ENCODE results near the gene NDUFB6.

The NDUFB6 gene

DNA sequence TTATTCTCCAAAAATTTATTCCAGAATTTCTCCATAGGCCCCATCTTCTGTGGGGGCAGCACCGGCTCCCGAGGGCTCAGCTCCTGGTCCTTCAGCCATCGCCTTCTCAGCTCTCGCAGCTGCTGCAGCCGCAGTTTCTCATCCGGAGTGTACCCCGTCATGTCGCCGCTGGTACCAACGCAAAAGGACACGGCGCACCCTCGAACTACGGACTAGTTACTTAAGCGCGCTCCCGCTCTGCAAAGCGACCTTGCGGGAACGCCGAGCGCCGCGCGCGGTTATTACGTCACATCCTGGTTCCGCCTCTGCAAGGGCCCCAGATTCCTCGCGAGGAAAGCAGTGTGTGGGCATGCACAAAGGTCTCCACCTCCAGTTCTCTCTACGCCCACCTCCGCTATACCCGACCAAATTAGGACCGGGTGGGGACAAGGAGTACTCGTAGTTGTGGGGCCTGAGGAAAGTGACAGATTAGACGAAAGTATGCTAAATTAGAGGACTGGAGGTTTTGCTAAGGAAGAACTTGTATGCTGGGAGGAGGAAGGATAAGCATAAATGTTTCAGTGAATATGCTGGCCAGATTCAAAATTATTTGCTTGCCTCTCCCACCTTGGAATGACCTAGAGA, at the start of gene NDUFB6:
TSS of gene NDUFB6 (minus strand) at position 260 of the 624 bp plus-strand sequence. CDS start at position 161, 99 bp downstream.
- ATAC-seq = peak; percentile 96
- no peak for TF ChIP-seq GLIS3 (CRISPR knock-in tag; IDR thresholded peaks at IDR 0.05)
- TF ChIP-seq, protein P1, sequence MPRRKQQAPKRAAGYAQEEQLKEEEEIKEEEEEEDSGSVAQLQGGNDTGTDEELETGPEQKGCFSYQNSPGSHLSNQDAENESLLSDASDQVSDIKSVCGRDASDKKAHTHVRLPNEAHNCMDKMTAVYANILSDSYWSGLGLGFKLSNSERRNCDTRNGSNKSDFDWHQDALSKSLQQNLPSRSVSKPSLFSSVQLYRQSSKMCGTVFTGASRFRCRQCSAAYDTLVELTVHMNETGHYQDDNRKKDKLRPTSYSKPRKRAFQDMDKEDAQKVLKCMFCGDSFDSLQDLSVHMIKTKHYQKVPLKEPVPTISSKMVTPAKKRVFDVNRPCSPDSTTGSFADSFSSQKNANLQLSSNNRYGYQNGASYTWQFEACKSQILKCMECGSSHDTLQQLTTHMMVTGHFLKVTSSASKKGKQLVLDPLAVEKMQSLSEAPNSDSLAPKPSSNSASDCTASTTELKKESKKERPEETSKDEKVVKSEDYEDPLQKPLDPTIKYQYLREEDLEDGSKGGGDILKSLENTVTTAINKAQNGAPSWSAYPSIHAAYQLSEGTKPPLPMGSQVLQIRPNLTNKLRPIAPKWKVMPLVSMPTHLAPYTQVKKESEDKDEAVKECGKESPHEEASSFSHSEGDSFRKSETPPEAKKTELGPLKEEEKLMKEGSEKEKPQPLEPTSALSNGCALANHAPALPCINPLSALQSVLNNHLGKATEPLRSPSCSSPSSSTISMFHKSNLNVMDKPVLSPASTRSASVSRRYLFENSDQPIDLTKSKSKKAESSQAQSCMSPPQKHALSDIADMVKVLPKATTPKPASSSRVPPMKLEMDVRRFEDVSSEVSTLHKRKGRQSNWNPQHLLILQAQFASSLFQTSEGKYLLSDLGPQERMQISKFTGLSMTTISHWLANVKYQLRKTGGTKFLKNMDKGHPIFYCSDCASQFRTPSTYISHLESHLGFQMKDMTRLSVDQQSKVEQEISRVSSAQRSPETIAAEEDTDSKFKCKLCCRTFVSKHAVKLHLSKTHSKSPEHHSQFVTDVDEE (CRISPR knock-in tag; IDR thresholded peaks at IDR 0.05) = no peak
- no peak for TF ChIP-seq ZC3H10 (CRISPR knock-in tag; IDR thresholded peaks at IDR 0.05)
- no peak for TF ChIP-seq PPARA (CRISPR knock-in tag; IDR thresholded peaks at IDR 0.05; ENCODE audit: borderline replicate concordance)
- TF ChIP-seq ISL1 (CRISPR knock-in tag; IDR thresholded peaks at IDR 0.05) = no peak
- TF ChIP-seq ESRRG (CRISPR knock-in tag; IDR thresholded peaks at IDR 0.05) = no peak
- TF ChIP-seq ZNF565 (CRISPR knock-in tag; conservative IDR thresholded peaks at IDR 0.05; ENCODE audit: low read depth) = no peak
- TF ChIP-seq ZFP3 (CRISPR knock-in tag; IDR thresholded peaks at IDR 0.05) = no peak
- no peak for TF ChIP-seq ARNTL (CRISPR knock-in tag; IDR thresholded peaks at IDR 0.05; ENCODE audit: borderline replicate concordance, low read depth)
- TF ChIP-seq OSR1 (CRISPR knock-in tag; IDR thresholded peaks at IDR 0.05) = no peak

DNA sequence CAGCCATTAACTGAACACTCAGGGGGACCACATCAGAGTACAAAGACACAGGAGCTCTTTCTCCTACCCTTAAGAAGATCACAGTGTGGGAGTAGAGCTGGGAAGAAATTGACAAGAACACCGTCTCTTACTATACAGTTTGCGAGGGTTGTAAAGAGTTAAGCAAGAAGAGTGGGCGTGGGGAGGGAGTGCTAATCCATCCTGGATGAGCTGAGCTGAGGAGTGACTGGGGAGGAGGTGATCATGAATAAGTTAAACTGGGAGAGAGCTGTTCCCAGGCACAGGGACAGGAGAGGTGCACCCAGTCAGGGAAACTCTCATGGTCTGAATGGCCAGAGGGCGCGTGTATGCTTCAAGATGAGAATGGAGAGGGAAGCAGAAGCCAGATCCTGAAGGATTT, 45.3 kb upstream of the NDUFB6 start:
- ATAC-seq = no peak
- TF ChIP-seq OSR1 (CRISPR knock-in tag; IDR thresholded peaks at IDR 0.05) (no peak), ZNF565 (CRISPR knock-in tag; conservative IDR thresholded peaks at IDR 0.05; ENCODE audit: low read depth) (no peak), PPARA (CRISPR knock-in tag; IDR thresholded peaks at IDR 0.05; ENCODE audit: borderline replicate concordance) (no peak), CREB5 (CRISPR knock-in tag; IDR thresholded peaks at IDR 0.05; ENCODE audit: low read depth) (no peak), ZFP30 (CRISPR knock-in tag; IDR thresholded peaks at IDR 0.05) (no peak), ISL1 (CRISPR knock-in tag; IDR thresholded peaks at IDR 0.05) (no peak)
- TF ChIP-seq, protein P2, sequence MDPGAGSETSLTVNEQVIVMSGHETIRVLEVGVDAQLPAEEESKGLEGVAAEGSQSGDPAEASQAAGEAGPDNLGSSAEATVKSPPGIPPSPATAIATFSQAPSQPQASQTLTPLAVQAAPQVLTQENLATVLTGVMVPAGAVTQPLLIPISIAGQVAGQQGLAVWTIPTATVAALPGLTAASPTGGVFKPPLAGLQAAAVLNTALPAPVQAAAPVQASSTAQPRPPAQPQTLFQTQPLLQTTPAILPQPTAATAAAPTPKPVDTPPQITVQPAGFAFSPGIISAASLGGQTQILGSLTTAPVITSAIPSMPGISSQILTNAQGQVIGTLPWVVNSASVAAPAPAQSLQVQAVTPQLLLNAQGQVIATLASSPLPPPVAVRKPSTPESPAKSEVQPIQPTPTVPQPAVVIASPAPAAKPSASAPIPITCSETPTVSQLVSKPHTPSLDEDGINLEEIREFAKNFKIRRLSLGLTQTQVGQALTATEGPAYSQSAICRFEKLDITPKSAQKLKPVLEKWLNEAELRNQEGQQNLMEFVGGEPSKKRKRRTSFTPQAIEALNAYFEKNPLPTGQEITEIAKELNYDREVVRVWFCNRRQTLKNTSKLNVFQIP (CRISPR knock-in tag; IDR thresholded peaks at IDR 0.05; ENCODE audit: borderline replicate concordance, low read depth) = no peak
- TF ChIP-seq, protein P3, sequence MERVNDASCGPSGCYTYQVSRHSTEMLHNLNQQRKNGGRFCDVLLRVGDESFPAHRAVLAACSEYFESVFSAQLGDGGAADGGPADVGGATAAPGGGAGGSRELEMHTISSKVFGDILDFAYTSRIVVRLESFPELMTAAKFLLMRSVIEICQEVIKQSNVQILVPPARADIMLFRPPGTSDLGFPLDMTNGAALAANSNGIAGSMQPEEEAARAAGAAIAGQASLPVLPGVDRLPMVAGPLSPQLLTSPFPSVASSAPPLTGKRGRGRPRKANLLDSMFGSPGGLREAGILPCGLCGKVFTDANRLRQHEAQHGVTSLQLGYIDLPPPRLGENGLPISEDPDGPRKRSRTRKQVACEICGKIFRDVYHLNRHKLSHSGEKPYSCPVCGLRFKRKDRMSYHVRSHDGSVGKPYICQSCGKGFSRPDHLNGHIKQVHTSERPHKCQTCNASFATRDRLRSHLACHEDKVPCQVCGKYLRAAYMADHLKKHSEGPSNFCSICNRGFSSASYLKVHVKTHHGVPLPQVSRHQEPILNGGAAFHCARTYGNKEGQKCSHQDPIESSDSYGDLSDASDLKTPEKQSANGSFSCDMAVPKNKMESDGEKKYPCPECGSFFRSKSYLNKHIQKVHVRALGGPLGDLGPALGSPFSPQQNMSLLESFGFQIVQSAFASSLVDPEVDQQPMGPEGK (CRISPR knock-in tag; IDR thresholded peaks at IDR 0.05; ENCODE audit: borderline replicate concordance) = no peak

DNA sequence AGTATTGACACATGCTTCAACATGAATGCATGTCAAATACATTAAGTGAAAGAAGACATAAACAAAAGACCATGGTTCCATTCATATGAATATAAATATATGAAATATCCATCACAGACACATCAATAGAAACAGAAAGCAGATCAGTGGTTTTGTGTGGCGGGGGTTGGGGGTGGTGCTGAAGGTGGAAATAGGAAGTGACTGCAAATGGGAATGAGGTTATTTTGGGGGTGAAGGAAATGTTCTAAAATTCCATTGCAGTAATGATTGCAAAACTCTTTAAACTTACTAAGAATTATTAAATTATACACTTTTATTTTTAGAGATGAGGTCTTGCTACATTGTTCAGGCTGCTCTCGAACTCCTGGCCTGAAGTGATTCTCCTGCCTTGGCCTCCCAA, 33.9 kb upstream of the NDUFB6 start:
- TF ChIP-seq BACH2 (CRISPR knock-in tag; IDR thresholded peaks at IDR 0.05; ENCODE audit: borderline replicate concordance) (no peak), ARNTL (CRISPR knock-in tag; IDR thresholded peaks at IDR 0.05; ENCODE audit: borderline replicate concordance, low read depth) (no peak)
- no peak for ATAC-seq

- ATAC-seq = no peak
- no peak for TF ChIP-seq CREB5 (CRISPR knock-in tag; IDR thresholded peaks at IDR 0.05; ENCODE audit: low read depth)
- TF ChIP-seq, protein P1 (CRISPR knock-in tag; IDR thresholded peaks at IDR 0.05) = no peak
- TF ChIP-seq CSRNP3 (CRISPR knock-in tag; IDR thresholded peaks at IDR 0.05) = no peak
- TF ChIP-seq CSDC2 (CRISPR knock-in tag; IDR thresholded peaks at IDR 0.05) = no peak
- no peak for TF ChIP-seq OSR1 (CRISPR knock-in tag; IDR thresholded peaks at IDR 0.05)
- TF ChIP-seq ZFP3 (CRISPR knock-in tag; IDR thresholded peaks at IDR 0.05) = no peak
- no peak for TF ChIP-seq ESRRG (CRISPR knock-in tag; IDR thresholded peaks at IDR 0.05)
- no peak for TF ChIP-seq ARNTL (CRISPR knock-in tag; IDR thresholded peaks at IDR 0.05; ENCODE audit: borderline replicate concordance, low read depth)
Observed at GRCh38 chr9:32603914-32604852, 31.2 kb upstream of the NDUFB6 start.

Data from SK-N-SH treated with all-trans-retinoic acid at 6 μM for 48 hours (cell line).